GM23338 (cell line): ENCODE results near the gene KIAA0232. TPM values are rescaled to one million over a fixed set of nuclear protein-coding genes. Genes with fewer than 3 reads are reported as not detected.
A peak's percentile ranks its signal among the peaks of the same experiment; 100 is the strongest.

ENCODE experiments used
- ATAC-seq: fragments of 200-7000 bp; cut with Tn5 transposase; 3 replicates; pipeline ENCODE4 v1.9.1; 2020
- DNase-seq: peaks from one replicate; pipeline ENCODE4 v3.0.0-alpha.2; 2015; ENCODE audit warnings: low spot score
- H2AFZ ChIP-seq: fragments of 200-600 bp; sonication (generic); 2 replicates; pipeline ENCODE4 v1.8.0; 2016; ENCODE audit warnings: antibody characterized with exemption, mild to moderate bottlenecking, moderate library complexity
- H3F3A ChIP-seq: fragments of 200-600 bp; sonication (generic); replicated peaks from 2 replicates; pipeline ENCODE4 v1.8.0; 2017; ENCODE audit warnings: antibody characterized with exemption, mixed run types, low read depth
- H3K27ac ChIP-seq: fragments of 200-600 bp; sonication (generic); 2 replicates; pipeline ENCODE4 v1.6.1; 2016; ENCODE audit warnings: low read depth
- H3K27me3 ChIP-seq: fragments of 200-600 bp; sonication (generic); 2 replicates; pipeline ENCODE4 v1.8.0; 2016; ENCODE audit warnings: mild to moderate bottlenecking, mixed run types, moderate library complexity; ENCODE audit not compliant: insufficient read depth
- H3K36me3 ChIP-seq: fragments of 200-600 bp; sonication (generic); 2 replicates; pipeline ENCODE4 v1.8.0; 2016; ENCODE audit warnings: mild to moderate bottlenecking; ENCODE audit not compliant: insufficient read depth
- H3K4me1 ChIP-seq: fragments of 200-600 bp; sonication (generic); 2 replicates; pipeline ENCODE4 v1.8.0; 2016; ENCODE audit warnings: mild to moderate bottlenecking, moderate library complexity; ENCODE audit not compliant: insufficient read depth
- H3K4me2 ChIP-seq: fragments of 200-600 bp; sonication (generic); 2 replicates; pipeline ENCODE4 v1.7.1; 2017; ENCODE audit warnings: mixed run types
- H3K4me3 ChIP-seq: fragments of 200-600 bp; sonication (generic); 2 replicates; pipeline ENCODE4 v1.6.1; 2016; ENCODE audit warnings: mixed run types
- H3K79me2 ChIP-seq: fragments of 200-600 bp; sonication (generic); replicated peaks from 2 replicates; pipeline ENCODE4 v1.8.0; 2017; ENCODE audit warnings: mild to moderate bottlenecking; ENCODE audit not compliant: insufficient read depth
- H3K9me2 ChIP-seq: fragments of 200-600 bp; sonication (generic); 2 replicates; pipeline ENCODE4 v1.8.0; 2017; ENCODE audit not compliant: insufficient read depth
- H4K20me1 ChIP-seq: fragments of 200-600 bp; sonication (generic); replicated peaks from 2 replicates; pipeline ENCODE4 v1.8.0; 2017; ENCODE audit warnings: mild to moderate bottlenecking; ENCODE audit not compliant: insufficient read depth
- H3K27ac Mint-ChIP-seq: 2 replicates; pipeline ENCODE4 v1.8.0; 2020; ENCODE audit warnings: inconsistent platforms, mild to moderate bottlenecking, moderate library complexity, mixed read lengths
- H3K27me3 Mint-ChIP-seq: 3 replicates; pipeline ENCODE4 v1.8.0; 2022; ENCODE audit warnings: low read depth, mild to moderate bottlenecking, moderate library complexity, mixed read lengths, inconsistent platforms; ENCODE audit not compliant: insufficient read depth, poor library complexity
- H3K36me3 Mint-ChIP-seq: 3 replicates; pipeline ENCODE4 v1.8.0; 2021; ENCODE audit warnings: low read depth, mild to moderate bottlenecking, inconsistent platforms, moderate library complexity, mixed read lengths
- H3K4me1 Mint-ChIP-seq: 3 replicates; pipeline ENCODE4 v1.8.0; 2020; ENCODE audit warnings: mild to moderate bottlenecking, inconsistent platforms, mixed read lengths
- H3K4me3 Mint-ChIP-seq: 3 replicates; pipeline ENCODE4 v1.8.0; 2021; ENCODE audit warnings: moderate library complexity, mild to moderate bottlenecking, inconsistent platforms, mixed read lengths
- H3K9me3 Mint-ChIP-seq: 3 replicates; pipeline ENCODE4 v1.8.0; 2020; ENCODE audit warnings: moderate library complexity, mild to moderate bottlenecking, inconsistent platforms, mixed read lengths
- CREB1 ChIP-seq: fragments of 250-450 bp; sonication (Bioruptor Pico); IDR thresholded peaks from 2 replicates; pipeline ENCODE4 v1.5.0; 2020; ENCODE audit warnings: low read depth, mild to moderate bottlenecking, moderate library complexity
- CTCF ChIP-seq, 2 experiments: fragments of 200-600 bp in 1 of 2; sonication (generic) in 1 of 2; conservative IDR thresholded peaks; 2 replicates each; pipeline versions ENCODE4 v1.5.1 to v1.6.1; 2016 to 2017; ENCODE audit warnings: antibody characterized with exemption in 2 of 2, low read depth in 2 of 2, mild to moderate bottlenecking in 2 of 2, moderate library complexity in 1 of 2
- ETS1 ChIP-seq: IDR thresholded peaks from 2 replicates; pipeline ENCODE4 v1.6.1; 2016; ENCODE audit warnings: antibody characterized with exemption
- EZH2 ChIP-seq: fragments of 200-600 bp; sonication (generic); IDR thresholded peaks from one replicate; pipeline ENCODE4 v1.8.0; 2017; ENCODE audit warnings: antibody characterized with exemption, mild to moderate bottlenecking, low read depth; ENCODE audit not compliant: unreplicated experiment
- EZH2phosphoT487 ChIP-seq: fragments of 200-600 bp; sonication (generic); IDR thresholded peaks from one replicate; pipeline ENCODE4 v1.8.1; 2018; ENCODE audit warnings: antibody characterized with exemption; ENCODE audit not compliant: unreplicated experiment
- JUNB ChIP-seq: IDR thresholded peaks from one replicate; pipeline ENCODE4 v1.6.1; 2016; ENCODE audit warnings: antibody characterized with exemption; ENCODE audit not compliant: unreplicated experiment
- NANOG ChIP-seq: IDR thresholded peaks from 2 replicates; pipeline ENCODE4 v1.6.1; 2016; ENCODE audit warnings: antibody characterized with exemption, borderline replicate concordance
- POLR2AphosphoS5 ChIP-seq: IDR thresholded peaks from 2 replicates; pipeline ENCODE4 v1.6.1; 2016; ENCODE audit warnings: antibody characterized with exemption, low read depth
- REST ChIP-seq: IDR thresholded peaks from one replicate; pipeline ENCODE4 v1.6.1; 2018; ENCODE audit warnings: antibody characterized with exemption; ENCODE audit not compliant: unreplicated experiment
- STAT1 ChIP-seq: IDR thresholded peaks from one replicate; pipeline ENCODE4 v1.6.1; 2016; ENCODE audit warnings: antibody characterized with exemption; ENCODE audit not compliant: unreplicated experiment
- ZNF114 ChIP-seq: fragments of 250-450 bp; sonication (Bioruptor Pico); IDR thresholded peaks from 2 replicates; pipeline ENCODE4 v1.5.0; 2020; ENCODE audit warnings: mild to moderate bottlenecking, moderate library complexity
- ZNF331 ChIP-seq: fragments of 250-450 bp; sonication (Bioruptor Pico); IDR thresholded peaks from 2 replicates; pipeline ENCODE4 v1.5.0; 2020; ENCODE audit warnings: low read depth, mild to moderate bottlenecking, moderate library complexity
- ZNF462 ChIP-seq: fragments of 250-450 bp; sonication (Bioruptor Pico); IDR thresholded peaks from 2 replicates; pipeline ENCODE4 v1.5.0; 2020; ENCODE audit warnings: mild to moderate bottlenecking, moderate library complexity
- polyA plus RNA-seq: library from polyadenylated mRNA; unstranded; fragments of >200 nt; fragmentation: Nextera tagmentation; extraction: Ambion mirVana; gene quantifications from 2 replicates; pipeline ENCODE4 v1.2.1, GENCODE V29; 2016
- total RNA-seq: library from RNA; depleted of rRNA; stranded (reverse); fragments of >200 nt; shearing (Covaris generic); gene quantifications from 2 replicates; pipeline ENCODE4 v1.2.3, GENCODE V29; 2014

The KIAA0232 gene
- total and polyA plus RNA-seq, 2 experiments from 2014 or later, result 14.3 to 34.9 TPM

GRCh38 chr4:6839579-6839978 lies 57.1 kb downstream of the KIAA0232 start:
- Histone ChIP-seq H3K4me2 (no peak overlapping the region), H4K20me1 (peaks cover 17% of the 10 kb centered on the region), H3K27ac (peak overlapping the region; percentile 21; the same call in 1 of the 2 replicates), H3K4me1 (peaks cover 6% of the 10 kb centered on the region; the same call in 1 of the 2 replicates), H3K9me2 (0 out of 2 replicates have a peak, but pooled peaks cover 5% of the 10 kb centered on the region), H3K27me3 (no peaks in the 10 kb centered on the region), H2AFZ (no peak overlapping the region), H3K79me2 (peaks cover 36% of the 10 kb centered on the region), H3K36me3 (peaks cover 5% of the 10 kb centered on the region), H3F3A (no peaks in the 10 kb centered on the region), H3K4me3 (no peak overlapping the region)
- peak; percentile 32; the same call in 2 of the 3 replicates for ATAC-seq
- no peak for TF ChIP-seq ZNF114 (CRISPR knock-in tag)
- TF ChIP-seq REST, result no peak
- TF ChIP-seq ZNF462 (CRISPR knock-in tag), result no peak
- TF ChIP-seq ETS1, result no peak
- TF ChIP-seq EZH2, result no peak
- TF ChIP-seq EZH2phosphoT487, result no peak
- no peak for TF ChIP-seq ZNF331 (CRISPR knock-in tag)
- TF ChIP-seq POLR2AphosphoS5, result no peak
- no peak for TF ChIP-seq NANOG
- no peak for TF ChIP-seq JUNB
- no peak for TF ChIP-seq CREB1 (CRISPR knock-in tag)
- no peak for TF ChIP-seq STAT1
- TF ChIP-seq CTCF (conservative IDR thresholded peaks at IDR 0.05; ENCODE audit: low read depth in 2 of 2), result no peak
- no peak overlapping the region for H3K4me3 Mint-ChIP-seq
- no peak for DNase-seq
- peak overlapping the region; percentile 0; the same call in 1 of the 2 replicates for H3K27ac Mint-ChIP-seq
- peaks cover 14% of the 10 kb centered on the region for H3K4me1 Mint-ChIP-seq
- peaks cover 4% of the 10 kb centered on the region for H3K27me3 Mint-ChIP-seq
- peaks cover 12% of the 10 kb centered on the region for H3K9me3 Mint-ChIP-seq
- peaks cover 53% of the 10 kb centered on the region for H3K36me3 Mint-ChIP-seq
